OCI-LY1 (cell line): ENCODE results near the gene CHST15.

Experiments
- EZH2 ChIP-seq: fragments of 200-600 bp; sonication (generic), shearing (Covaris generic); IDR thresholded peaks from 2 replicates; pipeline ENCODE4 v1.8.0; 2017; ENCODE audit warnings: borderline replicate concordance, mixed run types, mild to moderate bottlenecking, antibody characterized with exemption, low read length, moderate library complexity, mixed read lengths
- TF ChIP-seq, protein P1 (sequence below): fragments of 200-600 bp; sonication (generic), shearing (Covaris generic); IDR thresholded peaks from 2 replicates; pipeline ENCODE4 v1.5.1; 2017; ENCODE audit warnings: mild to moderate bottlenecking, antibody characterized with exemption, low read length, moderate library complexity, mixed read lengths

- TF ChIP-seq, protein P1, sequence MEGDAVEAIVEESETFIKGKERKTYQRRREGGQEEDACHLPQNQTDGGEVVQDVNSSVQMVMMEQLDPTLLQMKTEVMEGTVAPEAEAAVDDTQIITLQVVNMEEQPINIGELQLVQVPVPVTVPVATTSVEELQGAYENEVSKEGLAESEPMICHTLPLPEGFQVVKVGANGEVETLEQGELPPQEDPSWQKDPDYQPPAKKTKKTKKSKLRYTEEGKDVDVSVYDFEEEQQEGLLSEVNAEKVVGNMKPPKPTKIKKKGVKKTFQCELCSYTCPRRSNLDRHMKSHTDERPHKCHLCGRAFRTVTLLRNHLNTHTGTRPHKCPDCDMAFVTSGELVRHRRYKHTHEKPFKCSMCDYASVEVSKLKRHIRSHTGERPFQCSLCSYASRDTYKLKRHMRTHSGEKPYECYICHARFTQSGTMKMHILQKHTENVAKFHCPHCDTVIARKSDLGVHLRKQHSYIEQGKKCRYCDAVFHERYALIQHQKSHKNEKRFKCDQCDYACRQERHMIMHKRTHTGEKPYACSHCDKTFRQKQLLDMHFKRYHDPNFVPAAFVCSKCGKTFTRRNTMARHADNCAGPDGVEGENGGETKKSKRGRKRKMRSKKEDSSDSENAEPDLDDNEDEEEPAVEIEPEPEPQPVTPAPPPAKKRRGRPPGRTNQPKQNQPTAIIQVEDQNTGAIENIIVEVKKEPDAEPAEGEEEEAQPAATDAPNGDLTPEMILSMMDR, result no peak
- TF ChIP-seq EZH2, result no peak
Measured at GRCh38 chr10:123970927-123971286, 122.5 kb downstream of the CHST15 start.
